ENCODE results near the gene ATP6AP2. TPM values are rescaled to one million over a fixed set of nuclear protein-coding genes. Genes with fewer than 3 reads are reported as not detected.
"Not testable (repeated sequence)": the region's sequence is repeated elsewhere in the genome, so short reads cannot be mapped to it uniquely, and the experiment has no call there.

The ATP6AP2 gene
- polyA plus RNA-seq, 1 donor (not counting 4 experiments of a cell fraction or from before 2014, with no cell fraction given) = 176 TPM

DNA sequence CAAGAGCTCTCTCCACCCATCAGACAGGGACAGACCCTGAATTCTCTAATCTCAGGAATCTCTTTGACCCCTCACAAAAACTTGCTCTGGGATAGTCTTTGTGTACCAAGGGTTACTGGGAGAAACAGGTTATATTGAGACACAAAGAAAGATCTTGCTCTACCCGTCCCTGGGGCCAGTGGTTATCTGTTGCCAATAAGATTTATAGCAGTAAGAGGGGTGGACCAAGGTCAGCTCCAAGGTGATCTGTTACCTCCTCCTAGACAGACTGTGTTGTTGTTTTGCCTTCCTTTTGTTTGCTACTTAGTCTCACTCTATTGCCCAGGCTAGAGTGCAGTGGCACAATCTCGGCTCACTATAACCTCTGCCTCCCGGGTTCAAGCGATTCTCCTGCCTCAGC, 16.3 kb upstream of the ATP6AP2 start:
- Histone ChIP-seq H4K20me1 (ENCODE audit: control insufficient read depth, extremely low read depth, insufficient read depth, low read length) (no peaks in the 10 kb centered on the region), H3K4me1 (ENCODE audit: control insufficient read depth, extremely low read depth, insufficient read depth, low read length) (no peaks in the 10 kb centered on the region), H3K4me2 (ENCODE audit: control insufficient read depth, extremely low read depth, insufficient read depth, low read depth, low read length) (no peak overlapping the region), H3K9ac (ENCODE audit: control insufficient read depth, extremely low read depth, insufficient read depth, low read length) (no peak overlapping the region), H3K36me3 (ENCODE audit: control insufficient read depth in 2 of 2, extremely low read depth in 1 of 2, insufficient read depth in 2 of 2, low read length in 2 of 2) (no peaks in the 10 kb centered on the region), H3K4me3 (ENCODE audit: control insufficient read depth in 2 of 3, extremely low read depth in 1 of 3, insufficient read depth in 2 of 3, low read depth in 1 of 3, low read length in 3 of 3) (no peak overlapping the region), H3K9me1 (ENCODE audit: control insufficient read depth, extremely low read depth, insufficient read depth, low read length) (no peaks in the 10 kb centered on the region), H3K79me2 (ENCODE audit: control insufficient read depth, insufficient read depth, low read length) (no peaks in the 10 kb centered on the region), H2AFZ (ENCODE audit: control insufficient read depth, low read length) (no peak overlapping the region), H3K9me3 (ENCODE audit: control insufficient read depth, low read depth, low read length) (no peaks in the 10 kb centered on the region), H3K27ac (ENCODE audit: control insufficient read depth, insufficient read depth, low read length) (no peak overlapping the region), H3K27me3 (ENCODE audit: control insufficient read depth, extremely low read depth, insufficient read depth, low read length) (no peaks in the 10 kb centered on the region)
- FAIRE-seq = no peak
- DNase-seq (ENCODE audit: low read depth, low spot score) = no peak
- dilution Hi-C loops (cut with MboI; ENCODE audit: extremely low pct_ligation_motif_present, low sequenced_read_pairs) = no loop called here
- TF ChIP-seq, protein P1, sequence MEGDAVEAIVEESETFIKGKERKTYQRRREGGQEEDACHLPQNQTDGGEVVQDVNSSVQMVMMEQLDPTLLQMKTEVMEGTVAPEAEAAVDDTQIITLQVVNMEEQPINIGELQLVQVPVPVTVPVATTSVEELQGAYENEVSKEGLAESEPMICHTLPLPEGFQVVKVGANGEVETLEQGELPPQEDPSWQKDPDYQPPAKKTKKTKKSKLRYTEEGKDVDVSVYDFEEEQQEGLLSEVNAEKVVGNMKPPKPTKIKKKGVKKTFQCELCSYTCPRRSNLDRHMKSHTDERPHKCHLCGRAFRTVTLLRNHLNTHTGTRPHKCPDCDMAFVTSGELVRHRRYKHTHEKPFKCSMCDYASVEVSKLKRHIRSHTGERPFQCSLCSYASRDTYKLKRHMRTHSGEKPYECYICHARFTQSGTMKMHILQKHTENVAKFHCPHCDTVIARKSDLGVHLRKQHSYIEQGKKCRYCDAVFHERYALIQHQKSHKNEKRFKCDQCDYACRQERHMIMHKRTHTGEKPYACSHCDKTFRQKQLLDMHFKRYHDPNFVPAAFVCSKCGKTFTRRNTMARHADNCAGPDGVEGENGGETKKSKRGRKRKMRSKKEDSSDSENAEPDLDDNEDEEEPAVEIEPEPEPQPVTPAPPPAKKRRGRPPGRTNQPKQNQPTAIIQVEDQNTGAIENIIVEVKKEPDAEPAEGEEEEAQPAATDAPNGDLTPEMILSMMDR (optimal IDR thresholded peaks at IDR 0.05 in 1 of 3, IDR thresholded peaks at IDR 0.05 in 1 of 3, conservative IDR thresholded peaks at IDR 0.05 in 1 of 3; ENCODE audit: extremely low read depth in 1 of 3, insufficient read depth in 2 of 3, low read length in 3 of 3) = no peak
- no peak for TF ChIP-seq EZH2 (IDR thresholded peaks at IDR 0.05; ENCODE audit: low read length)

DNA sequence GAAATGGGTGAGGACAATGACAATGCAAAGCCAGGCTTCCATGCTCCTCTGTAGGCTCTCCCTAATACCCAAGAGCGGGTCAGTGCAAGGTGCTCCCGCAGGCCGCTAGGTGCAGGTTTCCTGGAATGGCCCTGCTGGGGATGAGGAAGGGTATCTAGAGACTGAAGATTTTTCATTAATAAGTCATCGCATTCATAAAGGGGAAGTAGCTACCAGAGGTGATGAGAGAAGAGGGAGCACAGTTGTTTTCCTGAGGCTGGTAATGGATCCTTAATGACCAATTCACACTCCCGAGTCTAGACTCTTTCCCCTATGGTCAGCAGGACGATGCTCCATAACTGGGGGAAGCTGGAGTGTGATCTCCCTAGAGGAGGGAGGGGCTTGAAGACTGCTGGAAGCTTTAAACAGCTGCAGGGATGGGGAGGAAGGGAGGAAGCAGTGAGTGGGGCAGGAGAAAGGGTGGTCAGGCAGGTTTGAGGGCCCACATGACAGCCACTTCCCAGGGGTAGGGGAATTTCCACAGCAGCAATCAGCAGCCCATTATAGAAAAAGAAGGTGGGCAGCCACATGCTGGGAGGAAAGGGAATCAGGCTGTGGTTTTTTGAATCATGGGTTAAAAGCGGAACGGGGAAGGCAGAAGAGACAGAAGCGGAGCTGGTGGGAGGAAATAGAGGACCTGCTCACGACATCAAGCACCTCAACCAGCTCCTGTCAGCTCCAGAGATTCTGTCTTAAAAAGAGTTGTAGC, 10.2 kb upstream of the ATP6AP2 start:
- Histone ChIP-seq H3K27me3 (ENCODE audit: control insufficient read depth, extremely low read depth, insufficient read depth, low read length) (peaks cover 5% of the 10 kb centered on the region), H3K9ac (ENCODE audit: control insufficient read depth, extremely low read depth, insufficient read depth, low read length) (no peak overlapping the region), H3K4me2 (ENCODE audit: control insufficient read depth, extremely low read depth, insufficient read depth, low read depth, low read length) (no peak overlapping the region), H3K79me2 (ENCODE audit: control insufficient read depth, insufficient read depth, low read length) (no peaks in the 10 kb centered on the region), H3K36me3 (ENCODE audit: control insufficient read depth in 2 of 2, extremely low read depth in 1 of 2, insufficient read depth in 2 of 2, low read length in 2 of 2) (no peaks in the 10 kb centered on the region), H2AFZ (ENCODE audit: control insufficient read depth, low read length) (no peak overlapping the region), H3K9me1 (ENCODE audit: control insufficient read depth, extremely low read depth, insufficient read depth, low read length) (no peaks in the 10 kb centered on the region), H3K27ac (ENCODE audit: control insufficient read depth, insufficient read depth, low read length) (no peak overlapping the region), H4K20me1 (ENCODE audit: control insufficient read depth, extremely low read depth, insufficient read depth, low read length) (no peaks in the 10 kb centered on the region), H3K9me3 (ENCODE audit: control insufficient read depth, low read depth, low read length) (no peaks in the 10 kb centered on the region), H3K4me3 (ENCODE audit: control insufficient read depth in 2 of 3, extremely low read depth in 1 of 3, insufficient read depth in 2 of 3, low read depth in 1 of 3, low read length in 3 of 3) (no peak overlapping the region), H3K4me1 (ENCODE audit: control insufficient read depth, extremely low read depth, insufficient read depth, low read length) (no peaks in the 10 kb centered on the region)
- DNase-seq (ENCODE audit: low read depth, low spot score) = no peak
- dilution Hi-C loops (cut with MboI; ENCODE audit: extremely low pct_ligation_motif_present, low sequenced_read_pairs) = no loop called here
- no peak for TF ChIP-seq EZH2 (IDR thresholded peaks at IDR 0.05; ENCODE audit: low read length)
- TF ChIP-seq, protein P1 (optimal IDR thresholded peaks at IDR 0.05 in 1 of 3, IDR thresholded peaks at IDR 0.05 in 1 of 3, conservative IDR thresholded peaks at IDR 0.05 in 1 of 3; ENCODE audit: extremely low read depth in 1 of 3, insufficient read depth in 2 of 3, low read length in 3 of 3) = no peak
- no peak for FAIRE-seq

DNA sequence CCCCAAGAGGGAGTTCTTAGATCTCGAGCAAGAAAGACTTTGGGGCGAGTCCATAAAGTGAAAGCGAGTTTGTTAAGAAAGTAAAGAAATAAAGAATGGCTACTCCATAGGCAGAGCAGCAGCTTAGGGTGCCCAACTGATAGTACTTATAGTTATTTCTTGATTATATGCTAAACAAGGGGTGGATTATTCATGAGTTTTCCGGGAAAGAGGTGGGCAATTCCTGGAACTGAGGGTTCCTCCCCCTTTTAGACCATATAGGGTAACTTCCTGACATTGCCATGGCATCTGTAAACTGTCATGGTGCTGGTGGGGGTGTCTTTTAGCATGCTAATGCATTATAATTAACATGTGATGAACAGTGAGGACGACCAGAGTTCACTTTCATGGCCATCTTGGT, 9.6 kb upstream of the ATP6AP2 start:
- dilution Hi-C loops (cut with MboI; ENCODE audit: extremely low pct_ligation_motif_present, low sequenced_read_pairs); H3K4me3 ChIP-seq (ENCODE audit: control insufficient read depth in 2 of 3, extremely low read depth in 1 of 3, insufficient read depth in 2 of 3, low read depth in 1 of 3, low read length in 3 of 3); FAIRE-seq: not testable (repeated sequence)

More for the DNA sequence above, 9.6 kb upstream of the ATP6AP2 start:
- not testable (repeated sequence) for H3K4me2 ChIP-seq (ENCODE audit: control insufficient read depth, extremely low read depth, insufficient read depth, low read depth, low read length); DNase-seq (ENCODE audit: low read depth, low spot score); H2AFZ ChIP-seq (ENCODE audit: control insufficient read depth, low read length); H3K79me2 ChIP-seq (ENCODE audit: control insufficient read depth, insufficient read depth, low read length); H4K20me1 ChIP-seq (ENCODE audit: control insufficient read depth, extremely low read depth, insufficient read depth, low read length); H3K9me3 ChIP-seq (ENCODE audit: control insufficient read depth, low read depth, low read length); H3K27me3 ChIP-seq (ENCODE audit: control insufficient read depth, extremely low read depth, insufficient read depth, low read length); H3K9me1 ChIP-seq (ENCODE audit: control insufficient read depth, extremely low read depth, insufficient read depth, low read length); H3K9ac ChIP-seq (ENCODE audit: control insufficient read depth, extremely low read depth, insufficient read depth, low read length); H3K36me3 ChIP-seq (ENCODE audit: control insufficient read depth in 2 of 2, extremely low read depth in 1 of 2, insufficient read depth in 2 of 2, low read length in 2 of 2); H3K4me1 ChIP-seq (ENCODE audit: control insufficient read depth, extremely low read depth, insufficient read depth, low read length); H3K27ac ChIP-seq (ENCODE audit: control insufficient read depth, insufficient read depth, low read length)
